BE2C (cell line): ENCODE results near the gene CD101.

Experiments used
- DNase-seq: peaks from one replicate; pipeline ENCODE4 v3.0.0-alpha.2; 2020
- H3K27me3 ChIP-seq: fragments of 250-450 bp; sonication (Bioruptor Pico); 2 replicates; pipeline ENCODE4 v1.5.1; 2020; ENCODE audit warnings: mild to moderate bottlenecking
- H3K36me3 ChIP-seq: fragments of 250-450 bp; sonication (Bioruptor Pico); 2 replicates; pipeline ENCODE4 v1.5.1; 2020; ENCODE audit warnings: mild to moderate bottlenecking
- H3K4me1 ChIP-seq: fragments of 250-450 bp; sonication (Bioruptor Pico); 2 replicates; pipeline ENCODE4 v1.5.1; 2020
- H3K4me3 ChIP-seq: 2 replicates; pipeline ENCODE4 v1.5.1; 2011; ENCODE audit warnings: low read depth, low read length
- H3K9me3 ChIP-seq: fragments of 250-450 bp; sonication (Bioruptor Pico); 2 replicates; pipeline ENCODE4 v1.5.1; 2020
- CTCF ChIP-seq: IDR thresholded peaks from 2 replicates; pipeline ENCODE4 v1.5.1; 2012; ENCODE audit warnings: mild to moderate bottlenecking, low read depth, low read length

Gene CD101

GRCh38 chr1:117007719-117008013 lies 6.1 kb downstream of the CD101 start:
- Histone ChIP-seq H3K36me3 (no peaks in the 10 kb centered on the region), H3K4me3 (no peak overlapping the region), H3K9me3 (no peaks in the 10 kb centered on the region), H3K4me1 (no peaks in the 10 kb centered on the region), H3K27me3 (no peaks in the 10 kb centered on the region)
- no peak for DNase-seq
- no peak for TF ChIP-seq CTCF

GRCh38 chr1:117008656-117009055 lies 7.1 kb downstream of the CD101 start:
- no peak for DNase-seq
- no peak overlapping the region for H3K4me3 ChIP-seq
- 0 out of 2 replicates have a peak, but pooled peaks have one; percentile 6 for TF ChIP-seq CTCF
- H3K9me3 ChIP-seq = no peaks in the 10 kb centered on the region
- H3K27me3 ChIP-seq = no peaks in the 10 kb centered on the region
- H3K36me3 ChIP-seq = no peaks in the 10 kb centered on the region
- H3K4me1 ChIP-seq = no peaks in the 10 kb centered on the region

DNA sequence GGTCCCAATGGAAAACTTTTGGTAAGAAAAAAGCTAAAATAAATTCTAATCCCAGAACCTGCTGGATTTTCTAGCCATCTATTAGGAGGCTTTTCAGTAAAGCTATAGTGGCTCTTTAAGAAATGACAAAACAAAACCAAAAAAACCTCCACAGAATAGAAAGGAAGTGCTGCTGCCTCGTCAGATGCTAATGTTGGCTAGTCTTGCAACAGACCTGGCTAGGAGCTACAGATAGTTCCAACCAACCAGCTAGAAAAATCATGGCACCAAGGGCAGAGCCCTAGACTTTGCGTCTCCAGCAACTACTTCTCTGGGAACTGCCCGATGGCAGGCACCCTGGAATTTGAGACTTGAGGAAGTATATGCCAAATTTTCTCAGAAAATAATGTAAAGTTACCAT lies 7.6 kb downstream of the CD101 start:
- no peak for TF ChIP-seq CTCF
- H3K27me3 ChIP-seq = no peaks in the 10 kb centered on the region
- H3K4me1 ChIP-seq = no peaks in the 10 kb centered on the region
- no peaks in the 10 kb centered on the region for H3K9me3 ChIP-seq
- H3K36me3 ChIP-seq = no peaks in the 10 kb centered on the region
- no peak for DNase-seq
- H3K4me3 ChIP-seq = no peak overlapping the region

DNA sequence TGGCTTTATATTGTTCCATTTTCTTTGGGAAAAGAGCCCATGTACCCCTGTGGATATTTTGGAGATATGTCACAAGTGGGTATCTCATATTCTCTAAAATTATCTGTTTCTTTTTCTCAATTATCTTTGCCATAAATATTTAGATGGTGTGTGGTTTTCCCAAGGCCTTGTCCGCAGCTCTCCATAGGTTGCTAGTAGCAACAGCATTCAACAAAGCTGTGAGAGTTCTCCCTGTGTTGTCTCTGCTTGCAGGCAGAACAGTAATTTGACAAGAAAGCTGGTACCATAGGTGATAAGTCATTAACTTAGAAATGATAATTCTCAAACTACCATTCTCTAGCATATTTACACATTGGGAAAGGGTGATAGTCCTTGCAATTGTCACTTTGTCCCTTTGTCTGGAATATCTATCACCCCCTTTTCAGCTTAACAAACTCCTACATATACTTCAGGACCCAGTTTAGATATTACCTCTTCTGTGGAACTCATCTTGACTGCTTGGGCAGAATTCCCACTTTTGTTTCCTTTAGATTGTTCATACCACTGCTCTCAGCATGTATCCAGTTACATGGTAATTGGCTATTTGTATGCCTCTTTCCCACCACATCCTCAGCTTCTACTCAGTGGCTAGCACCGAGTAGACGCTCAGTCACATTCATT lies 8.9 kb downstream of the CD101 start:
- Histone ChIP-seq H3K36me3 (no peaks in the 10 kb centered on the region), H3K9me3 (no peaks in the 10 kb centered on the region), H3K4me3 (no peak overlapping the region), H3K4me1 (no peaks in the 10 kb centered on the region), H3K27me3 (no peaks in the 10 kb centered on the region)
- TF ChIP-seq CTCF = no peak
- DNase-seq = no peak

DNA sequence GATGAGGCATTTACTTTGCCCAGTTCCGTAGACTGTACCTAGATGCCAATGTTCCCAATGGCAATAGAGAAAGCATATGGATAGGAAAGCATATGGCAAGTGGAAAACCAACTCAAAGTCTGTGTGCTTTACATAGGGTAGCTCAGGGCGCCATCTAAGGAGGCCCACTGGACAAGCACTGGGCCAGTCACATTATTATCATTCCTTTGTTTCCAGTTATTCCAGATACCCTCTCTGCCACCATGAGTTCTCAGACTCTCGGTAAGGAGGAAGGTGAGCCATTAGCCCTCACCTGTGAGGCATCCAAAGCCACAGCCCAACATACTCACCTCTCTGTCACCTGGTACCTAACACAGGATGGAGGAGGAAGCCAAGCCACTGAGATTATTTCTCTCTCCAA lies 9.8 kb downstream of the CD101 start:
- Histone ChIP-seq H3K27me3 (no peaks in the 10 kb centered on the region), H3K4me1 (no peaks in the 10 kb centered on the region), H3K4me3 (no peak overlapping the region), H3K9me3 (no peaks in the 10 kb centered on the region), H3K36me3 (no peaks in the 10 kb centered on the region)
- DNase-seq = no peak
- no peak for TF ChIP-seq CTCF

DNA sequence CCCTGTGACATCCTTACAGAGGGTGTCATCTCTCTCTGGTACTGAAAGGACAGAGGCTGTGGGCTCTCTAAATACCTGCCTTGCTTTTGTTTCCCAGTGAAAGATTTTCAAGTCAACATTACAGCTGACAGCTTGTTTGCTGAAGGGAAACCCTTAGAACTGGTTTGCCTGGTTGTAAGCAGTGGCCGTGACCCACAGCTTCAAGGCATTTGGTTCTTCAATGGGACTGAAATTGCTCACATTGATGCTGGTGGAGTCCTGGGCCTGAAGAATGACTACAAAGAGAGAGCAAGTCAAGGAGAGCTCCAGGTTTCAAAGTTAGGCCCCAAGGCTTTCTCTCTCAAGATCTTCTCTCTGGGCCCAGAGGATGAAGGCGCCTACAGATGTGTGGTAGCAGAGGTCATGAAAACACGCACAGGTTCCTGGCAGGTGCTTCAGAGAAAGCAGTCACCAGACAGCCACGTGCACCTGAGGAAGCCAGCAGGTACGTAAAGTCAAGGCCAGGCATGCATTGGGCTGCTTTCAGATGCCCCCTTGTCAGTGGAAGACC lies 11.8 kb downstream of the CD101 start:
- no peaks in the 10 kb centered on the region for H3K36me3 ChIP-seq
- TF ChIP-seq CTCF = no peak

More for the DNA sequence above, 11.8 kb downstream of the CD101 start:
- Histone ChIP-seq H3K9me3 (no peaks in the 10 kb centered on the region), H3K27me3 (no peaks in the 10 kb centered on the region), H3K4me1 (no peaks in the 10 kb centered on the region), H3K4me3 (no peak overlapping the region)
- no peak for DNase-seq
